ENCODE data around the gene DIS3L2.
A peak's percentile ranks its signal among the peaks of the same experiment; 100 is the strongest.
"Not testable (repeated sequence)": the region's sequence is repeated elsewhere in the genome, so short reads cannot be mapped to it uniquely, and the experiment has no call there.

DIS3L2 gene

GRCh38 chr2:232061265-232061664 lies 99.8 kb downstream of the DIS3L2 start:
- no peak for DNase-seq

- DNase-seq = no peak
Measured at GRCh38 chr2:232073026-232073425, 111.5 kb downstream of the DIS3L2 start.

GRCh38 chr2:232073699-232074098 lies 112.2 kb downstream of the DIS3L2 start:
- no peak for DNase-seq

- no peak for DNase-seq
Measured at GRCh38 chr2:232075080-232075479, 113.6 kb downstream of the DIS3L2 start.

- DNase-seq = no peak
Measured at GRCh38 chr2:232075859-232076258, 114.3 kb downstream of the DIS3L2 start.

GRCh38 chr2:232076272-232076671 lies 114.8 kb downstream of the DIS3L2 start:
- no peak for DNase-seq

GRCh38 chr2:232076736-232077135 lies 115.2 kb downstream of the DIS3L2 start:
- DNase-seq = no peak

- no peak for DNase-seq
Measured at GRCh38 chr2:232085164-232085563, 123.7 kb downstream of the DIS3L2 start.

- DNase-seq = no peak
Measured at GRCh38 chr2:232085826-232086425, 124.4 kb downstream of the DIS3L2 start.

GRCh38 chr2:232088771-232089170 lies 127.3 kb downstream of the DIS3L2 start:
- DNase-seq = no peak

GRCh38 chr2:232094201-232094600 lies 132.7 kb downstream of the DIS3L2 start:
- DNase-seq = no peak

GRCh38 chr2:232094883-232095282 lies 133.4 kb downstream of the DIS3L2 start:
- DNase-seq = no peak

- DNase-seq = no peak
Measured at GRCh38 chr2:232097260-232097659, 135.7 kb downstream of the DIS3L2 start.

GRCh38 chr2:232097758-232098157 lies 136.2 kb downstream of the DIS3L2 start:
- DNase-seq = no peak

- no peak for DNase-seq
Measured at GRCh38 chr2:232102380-232102779, 140.9 kb downstream of the DIS3L2 start.

GRCh38 chr2:232103140-232103737 lies 141.7 kb downstream of the DIS3L2 start:
- DNase-seq = no peak

GRCh38 chr2:232104076-232104646 lies 142.6 kb downstream of the DIS3L2 start:
- DNase-seq = no peak

GRCh38 chr2:232111551-232111950 lies 150.0 kb downstream of the DIS3L2 start:
- no peak for DNase-seq

GRCh38 chr2:232113821-232114220 lies 152.3 kb downstream of the DIS3L2 start:
- peak in 1 of 2 donors; percentile 14 for DNase-seq

GRCh38 chr2:232115728-232116361 lies 154.3 kb downstream of the DIS3L2 start:
- not testable (repeated sequence) for DNase-seq

GRCh38 chr2:232116852-232117251 lies 155.3 kb downstream of the DIS3L2 start:
- DNase-seq = no peak

GRCh38 chr2:232117413-232117812 lies 155.9 kb downstream of the DIS3L2 start:
- no peak for DNase-seq

- no peak for DNase-seq
Measured at GRCh38 chr2:232120911-232121310, 159.4 kb downstream of the DIS3L2 start.

GRCh38 chr2:232124309-232124708 lies 162.8 kb downstream of the DIS3L2 start:
- DNase-seq = no peak
